Aorta (tissue), 5 donors: ENCODE results near the gene HDAC9. TPM values are rescaled to one million over a fixed set of nuclear protein-coding genes. Genes with fewer than 3 reads are reported as not detected.
"Not testable (repeated sequence)": the region's sequence is repeated elsewhere in the genome, so short reads cannot be mapped to it uniquely, and the experiment has no call there.

ENCODE experiments used
- ATAC-seq: fragments of 200-7000 bp; cut with Tn5 transposase; one replicate; pipeline ENCODE4 v1.9.1; 2022; ENCODE audit warnings: moderate library complexity; ENCODE audit not compliant: low FRiP score
- DNase-seq, 2 donors: peaks; one replicate each; pipeline ENCODE4 v3.0.0-alpha.2; 2020
- H3K27ac ChIP-seq, 2 donors: one replicate each; pipeline ENCODE4 v1.5.1; 2013; ENCODE audit warnings: low read length in 2 of 2, mild to moderate bottlenecking in 2 of 2, moderate library complexity in 2 of 2, control low read depth in 1 of 2, inconsistent platforms in 1 of 2, low read depth in 1 of 2
- H3K27me3 ChIP-seq, 2 donors: one replicate each; pipeline ENCODE4 v1.6.1; 2013; ENCODE audit warnings: control low read depth in 1 of 2, low read length in 1 of 2, mild to moderate bottlenecking in 1 of 2, moderate library complexity in 1 of 2; ENCODE audit not compliant: insufficient read depth in 2 of 2, control insufficient read depth in 1 of 2
- H3K36me3 ChIP-seq, 2 donors: one replicate each; pipeline ENCODE4 v1.6.1; 2013; ENCODE audit warnings: control low read depth in 1 of 2, low read length in 1 of 2, mild to moderate bottlenecking in 1 of 2; ENCODE audit not compliant: insufficient read depth in 2 of 2, control insufficient read depth in 1 of 2
- H3K4me1 ChIP-seq, 2 donors: one replicate each; pipeline ENCODE4 v1.6.1; 2013; ENCODE audit warnings: low read length in 2 of 2, control low read depth in 1 of 2, mild to moderate bottlenecking in 1 of 2, moderate library complexity in 1 of 2; ENCODE audit not compliant: insufficient read depth in 2 of 2, control insufficient read depth in 1 of 2
- H3K4me3 ChIP-seq, 2 donors: one replicate each; pipeline ENCODE4 v1.5.1; 2013; ENCODE audit warnings: low read length in 2 of 2, control low read depth in 1 of 2, mild to moderate bottlenecking in 1 of 2
- H3K9me3 ChIP-seq: one replicate; pipeline ENCODE4 v1.6.1; 2013; ENCODE audit warnings: mild to moderate bottlenecking, low read length; ENCODE audit not compliant: control insufficient read depth
- WGBS, 2 donors: extraction: QIAGEN DNeasy Blood & Tissue Kit; methylation state at CpG; one replicate each; pipeline ENCODE4 v1.1.7; 2013; 5-methylcytosine and 5-hydroxymethylcytosine counted together
- intact Hi-C, 2 donors: fragments of 100-400 bp; cut with DNase I; formaldehyde crosslinking; loops; one replicate each; pipeline versions ENCODE4 v1.14.2 to v1.15.0; 2022
- polyA plus RNA-seq, 2 donors: library from polyadenylated mRNA; stranded (reverse); fragments of 200-250 nt; gene quantifications; one replicate each; pipeline ENCODE4 v1.2.3, GENCODE V29; 2013
- total RNA-seq, 2 donors: library from RNA; stranded (reverse); fragmentation: NEBNext Ultra II Directional; extraction: Animal tissue kit (Norgen Biotek cat#: 25700); gene quantifications; one replicate each; pipeline ENCODE4 v1.2.1, GENCODE V29; 2021
- donor health status: healthy with polysubstance abuse.
- donor health status: Bipolar disorder and iron deficiency.
- donor health status: DM: no; HTN: no; CAD: no.
- donor health status: DM: no; HTN: no; CAD: no.
- donor health status: DM: yes; HTN: yes; CAD: no.

HDAC9 gene
- total and polyA plus RNA-seq, 4 donors = 9.1 to 122 (median 31.2) TPM

- no peak for DNase-seq
- Histone ChIP-seq H3K36me3 (no peaks in the 10 kb centered on the region), H3K9me3 (peaks cover 1% of the 10 kb centered on the region), H3K27me3 (no peaks in the 10 kb centered on the region), H3K4me3 (no peak overlapping the region), H3K4me1 (peaks cover 5% of the 10 kb centered on the region in 2 donors), H3K27ac (no peak overlapping the region)
- intact Hi-C loops = no loop called here
- no peak for ATAC-seq
- 12 to 24% methylated on average over 4 of the region's 4 CpGs for WGBS, 2 donors
These were observed 466.5 kb downstream of the HDAC9 start for GRCh38 chr7:18962031-18962430.

GRCh38 chr7:18965657-18966056 lies 470.1 kb downstream of the HDAC9 start:
- H3K36me3 ChIP-seq = no peaks in the 10 kb centered on the region
- DNase-seq = no peak
- no peak for ATAC-seq
- no peaks in the 10 kb centered on the region for H3K9me3 ChIP-seq
- H3K27me3 ChIP-seq = no peaks in the 10 kb centered on the region
- peaks cover 0 to 5% of the 10 kb centered on the region in 2 donors for H3K4me1 ChIP-seq
- H3K4me3 ChIP-seq = no peak overlapping the region
- 87 to 91% methylated on average over 3 of the region's 3 CpGs for WGBS, 2 donors
- H3K27ac ChIP-seq = no peak overlapping the region
- intact Hi-C loops = no loop called here

GRCh38 chr7:18967755-18968154 lies 472.2 kb downstream of the HDAC9 start:
- H3K4me3 ChIP-seq, intact Hi-C loops, H3K27ac ChIP-seq, DNase-seq, H3K9me3 ChIP-seq, H3K4me1 ChIP-seq, H3K27me3 ChIP-seq, ATAC-seq, H3K36me3 ChIP-seq: not testable (repeated sequence)
- WGBS, 2 donors = 97% methylated on average over 16 of the region's 16 CpGs

GRCh38 chr7:18971839-18972238 lies 476.3 kb downstream of the HDAC9 start:
- Histone ChIP-seq H3K27ac (no peak overlapping the region), H3K27me3 (no peaks in the 10 kb centered on the region), H3K9me3 (no peaks in the 10 kb centered on the region), H3K4me3 (no peak overlapping the region), H3K4me1 (peaks cover 2 to 8% of the 10 kb centered on the region in 2 donors), H3K36me3 (no peaks in the 10 kb centered on the region)
- 92 to 98% methylated on average over 1 of the region's 1 CpG for WGBS, 2 donors
- no peak for DNase-seq
- intact Hi-C loops = loop anchor here in 1 of 2 donors (10.0 kb wide), 1 partner anchor 143 kb away; the partner anchor contains the start of gene TWIST1
- no peak for ATAC-seq

- intact Hi-C loops = loop anchor here in 1 of 2 donors (10.0 kb wide), 1 partner anchor 140 kb away; the partner anchor contains the start of gene TWIST1
- no peak for ATAC-seq
- no peak overlapping the region for H3K4me3 ChIP-seq
- H3K27ac ChIP-seq = peak overlapping the region; percentile 71 to 76
- WGBS, 2 donors = 19 to 21% methylated on average over 1 of the region's 1 CpG
- H3K27me3 ChIP-seq = no peaks in the 10 kb centered on the region
- H3K4me1 ChIP-seq = peaks cover 2 to 8% of the 10 kb centered on the region in 2 donors
- no peaks in the 10 kb centered on the region for H3K36me3 ChIP-seq
- H3K9me3 ChIP-seq = no peaks in the 10 kb centered on the region
- no peak for DNase-seq
These were observed 479.3 kb downstream of the HDAC9 start for GRCh38 chr7:18974803-18975202.

GRCh38 chr7:18975276-18975675 lies 479.7 kb downstream of the HDAC9 start:
- DNase-seq (no peak), ATAC-seq (no peak)
- Histone ChIP-seq H3K4me1 (peaks cover 2 to 8% of the 10 kb centered on the region in 2 donors), H3K27ac (peak overlapping the region; percentile 76 to 79), H3K9me3 (no peaks in the 10 kb centered on the region), H3K4me3 (no peak overlapping the region), H3K27me3 (no peaks in the 10 kb centered on the region), H3K36me3 (no peaks in the 10 kb centered on the region)
- intact Hi-C loops = loop anchor here in 1 of 2 donors (10.0 kb wide), 1 partner anchor 140 kb away; the partner anchor contains the start of gene TWIST1
- 16 to 17% methylated on average over 3 of the region's 3 CpGs for WGBS, 2 donors

- Histone ChIP-seq H3K4me3 (no peak overlapping the region), H3K27ac (peak overlapping the region; percentile 57 to 80), H3K27me3 (no peaks in the 10 kb centered on the region), H3K4me1 (peaks cover 2 to 8% of the 10 kb centered on the region in 2 donors), H3K36me3 (no peaks in the 10 kb centered on the region), H3K9me3 (no peaks in the 10 kb centered on the region)
- DNase-seq (no peak), ATAC-seq (no peak)
- 64 to 74% methylated on average over 9 of the region's 9 CpGs for WGBS, 2 donors
- intact Hi-C loops = loop anchor here in 1 of 2 donors (10.0 kb wide), 1 partner anchor 139 kb away; the partner anchor contains the start of gene TWIST1
These were observed 480.2 kb downstream of the HDAC9 start for GRCh38 chr7:18975689-18976280.

GRCh38 chr7:18976715-18977471 lies 481.3 kb downstream of the HDAC9 start:
- H3K27me3 ChIP-seq = no peaks in the 10 kb centered on the region
- ATAC-seq (no peak), DNase-seq (no peak)
- intact Hi-C loops = loop anchor here in 1 of 2 donors (10.0 kb wide), 1 partner anchor 138 kb away; the partner anchor contains the start of gene TWIST1
- H3K9me3 ChIP-seq = no peaks in the 10 kb centered on the region
- peaks cover 2 to 8% of the 10 kb centered on the region in 2 donors for H3K4me1 ChIP-seq
- H3K36me3 ChIP-seq = no peaks in the 10 kb centered on the region
- H3K27ac ChIP-seq = peak overlapping the region in 1 of 2 donors; percentile 82
- H3K4me3 ChIP-seq = no peak overlapping the region
- 33 to 37% methylated on average over 6 of the region's 6 CpGs for WGBS, 2 donors
